ENCODE results near the gene TSPAN13.

TSPAN13 gene

GRCh38 chr7:16753102-16753931, at the start of gene TSPAN13:
Gene TSPAN13, plus strand, starts transcription at chr7:16753755. Its CDS starts 213 bp downstream, at chr7:16753968.
- DNase-seq: peak in 2 of 4 experiments; percentile 5 to 12

GRCh38 chr7:16708511-16708910, 45.0 kb upstream of the TSPAN13 start:
- no peak for DNase-seq

- DNase-seq: no peak
These were observed 44.6 kb upstream of the TSPAN13 start for GRCh38 chr7:16708980-16709379.

GRCh38 chr7:16710651-16711050, 42.9 kb upstream of the TSPAN13 start:
- no peak for DNase-seq

GRCh38 chr7:16711730-16712129, 41.8 kb upstream of the TSPAN13 start:
- no peak for DNase-seq

- no peak for DNase-seq
These were observed 40.6 kb upstream of the TSPAN13 start for GRCh38 chr7:16712916-16713315.

GRCh38 chr7:16715928-16716327, 37.6 kb upstream of the TSPAN13 start:
- no peak for DNase-seq

GRCh38 chr7:16718111-16718656, 35.4 kb upstream of the TSPAN13 start:
- DNase-seq: no peak

- DNase-seq: no peak
These were observed 33.9 kb upstream of the TSPAN13 start for GRCh38 chr7:16719699-16720098.

- DNase-seq: no peak
These were observed 32.0 kb upstream of the TSPAN13 start for GRCh38 chr7:16721541-16721940.

- DNase-seq: no peak
These were observed 29.2 kb upstream of the TSPAN13 start for GRCh38 chr7:16724344-16724743.

GRCh38 chr7:16726189-16726588, 27.4 kb upstream of the TSPAN13 start:
- no peak for DNase-seq

- DNase-seq: no peak
These were observed 25.8 kb upstream of the TSPAN13 start for GRCh38 chr7:16727736-16728135.

- no peak for DNase-seq
These were observed 24.7 kb upstream of the TSPAN13 start for GRCh38 chr7:16728811-16729210.

- no peak for DNase-seq
These were observed 24.0 kb upstream of the TSPAN13 start for GRCh38 chr7:16729541-16729940.

GRCh38 chr7:16730937-16731336, 22.6 kb upstream of the TSPAN13 start:
- no peak for DNase-seq

- DNase-seq: no peak
These were observed 20.7 kb upstream of the TSPAN13 start for GRCh38 chr7:16732828-16733227.

- no peak for DNase-seq
These were observed 19.3 kb upstream of the TSPAN13 start for GRCh38 chr7:16734148-16734726.

- DNase-seq: no peak
These were observed 18.5 kb upstream of the TSPAN13 start for GRCh38 chr7:16735020-16735419.

GRCh38 chr7:16738011-16738688, 15.4 kb upstream of the TSPAN13 start:
- no peak for DNase-seq

GRCh38 chr7:16739863-16740622, 13.5 kb upstream of the TSPAN13 start:
- no peak for DNase-seq

GRCh38 chr7:16740623-16740953, 13.0 kb upstream of the TSPAN13 start:
- no peak for DNase-seq

- DNase-seq: no peak
These were observed 12.6 kb upstream of the TSPAN13 start for GRCh38 chr7:16740996-16741395.

Measured in activated CD4-positive, CD25-positive, alpha-beta regulatory T cell (primary cell).